ENCODE measurements around the gene KLHL17. TPM values are rescaled to one million over a fixed set of nuclear protein-coding genes. Genes with fewer than 3 reads are reported as not detected.

KLHL17 gene
- total and polyA plus RNA-seq, 9 of the 15 experiments (the other 6 are each of a cell fraction or from before 2014, with no cell fraction given), result 0.14 to 84.8 (median 13.0) TPM

DNA sequence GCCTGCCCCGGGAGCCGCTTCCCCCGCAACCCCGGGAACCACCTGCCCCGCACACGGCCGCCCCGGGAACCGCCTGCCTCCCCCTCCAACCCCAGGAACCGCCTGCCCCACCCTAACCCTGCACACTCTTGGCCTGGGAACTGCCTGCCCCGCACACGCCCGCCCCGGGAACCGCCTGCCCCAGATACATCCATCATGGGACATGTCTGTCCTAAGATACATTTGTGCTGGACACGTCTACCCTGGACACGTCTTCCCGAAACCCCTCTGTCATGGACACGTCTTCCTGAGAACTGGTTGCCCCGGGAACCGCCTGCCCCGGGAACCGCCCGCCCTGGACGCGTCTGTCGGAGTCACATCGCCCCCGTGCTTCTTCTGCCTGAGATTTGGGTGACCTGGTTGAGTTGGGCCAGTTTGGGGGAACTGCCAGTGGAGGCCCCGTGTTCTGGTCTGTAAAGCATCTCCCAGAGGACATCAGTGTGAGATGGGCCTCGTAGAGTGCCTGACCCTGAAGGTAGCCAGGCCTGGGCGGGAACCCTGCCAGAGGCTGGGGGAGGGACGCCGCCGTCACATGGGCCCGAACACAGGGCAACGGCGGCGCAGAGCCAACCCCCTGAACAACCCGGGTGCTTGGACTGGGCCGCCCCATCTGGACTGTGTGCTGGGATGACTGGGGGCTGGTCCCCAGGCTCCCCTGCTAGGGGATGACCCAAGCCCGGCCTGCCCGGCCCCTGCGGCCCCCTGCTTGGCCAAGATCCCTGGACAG lies 17.9 kb downstream of the KLHL17 start:
- no peak overlapping the region for H2AFZ ChIP-seq (ENCODE audit: low read depth, low read length)
- in situ Hi-C loops (cut with MboI), result no loop called here
- peaks cover 0 to 84% of the 10 kb centered on the region in 2 experiments; a peak in 3 of 5 replicates for H3K4me1 ChIP-seq (replicated peaks in 1 of 2; ENCODE audit: control insufficient read depth in 2 of 2, insufficient read depth in 2 of 2, low read length in 2 of 2)
- ChIA-PET POLR2A (no interaction called here), CTCF (ENCODE audit: low intra/inter-chr PET ratio) (no interaction called here)
- no peak overlapping the region; a peak in 1 of 4 replicates for H3K9ac ChIP-seq (ENCODE audit: insufficient read depth in 1 of 2, low read depth in 2 of 2, low read length in 2 of 2)
- H4K20me1 ChIP-seq (replicated peaks; ENCODE audit: control insufficient read depth, insufficient read depth, low read length), result peaks cover 13% of the 10 kb centered on the region
- H3K27ac ChIP-seq (ENCODE audit: extremely low read depth, low read depth, low read length), result no peak overlapping the region
- no peaks in the 10 kb centered on the region for H3K9me3 ChIP-seq (replicated peaks; ENCODE audit: control insufficient read depth, insufficient read depth, low read depth, low read length)
- intact Hi-C loops (cut with micrococcal nuclease), result no loop called here
- FAIRE-seq, result no peak
- ATAC-seq, result peak; percentile 39
- H3K4me3 ChIP-seq, result no peak overlapping the region
- H3K36me3 ChIP-seq (ENCODE audit: control insufficient read depth, insufficient read depth, low read length), result no peaks in the 10 kb centered on the region
- peaks cover 33 to 74% of the 10 kb centered on the region in 2 experiments; a peak in 4 of 5 replicates for H3K27me3 ChIP-seq (ENCODE audit: control insufficient read depth in 2 of 2, insufficient read depth in 2 of 2, low read length in 2 of 2)
- DNase-seq (ENCODE audit: extremely low read depth in 1 of 4, low spot score in 3 of 4), result peak; percentile 38 to 59 (median 54)
- H3K79me2 ChIP-seq (ENCODE audit: control insufficient read depth, insufficient read depth, low read length), result no peaks in the 10 kb centered on the region
- BruUV-seq (replicated peaks), result no TSS peak
- WGBS (ENCODE audit: insufficient coverage, low coverage, missing lambda C conversion rate), result 16% methylated on average over 42 of the region's 44 CpGs
- no peaks in the 10 kb centered on the region for H3K9me1 ChIP-seq (ENCODE audit: control insufficient read depth, insufficient read depth, low read length)
- no peak overlapping the region for H3K4me2 ChIP-seq (ENCODE audit: insufficient read depth, low read length)
- no peak for TF ChIP-seq LCOR (CRISPR knock-in tag; IDR thresholded peaks at IDR 0.05)
- TF ChIP-seq ZNF766 (CRISPR knock-in tag; conservative IDR thresholded peaks at IDR 0.05), result no peak
- TF ChIP-seq L3MBTL2 (IDR thresholded peaks at IDR 0.05), result 0 out of 2 replicates have a peak, but pooled peaks have one; percentile 39
- TF ChIP-seq ZNF311 (CRISPR knock-in tag; IDR thresholded peaks at IDR 0.05), result no peak
- no peak for TF ChIP-seq MBD2 (IDR thresholded peaks at IDR 0.05; ENCODE audit: borderline replicate concordance, low read depth)
- TF ChIP-seq, protein P1, sequence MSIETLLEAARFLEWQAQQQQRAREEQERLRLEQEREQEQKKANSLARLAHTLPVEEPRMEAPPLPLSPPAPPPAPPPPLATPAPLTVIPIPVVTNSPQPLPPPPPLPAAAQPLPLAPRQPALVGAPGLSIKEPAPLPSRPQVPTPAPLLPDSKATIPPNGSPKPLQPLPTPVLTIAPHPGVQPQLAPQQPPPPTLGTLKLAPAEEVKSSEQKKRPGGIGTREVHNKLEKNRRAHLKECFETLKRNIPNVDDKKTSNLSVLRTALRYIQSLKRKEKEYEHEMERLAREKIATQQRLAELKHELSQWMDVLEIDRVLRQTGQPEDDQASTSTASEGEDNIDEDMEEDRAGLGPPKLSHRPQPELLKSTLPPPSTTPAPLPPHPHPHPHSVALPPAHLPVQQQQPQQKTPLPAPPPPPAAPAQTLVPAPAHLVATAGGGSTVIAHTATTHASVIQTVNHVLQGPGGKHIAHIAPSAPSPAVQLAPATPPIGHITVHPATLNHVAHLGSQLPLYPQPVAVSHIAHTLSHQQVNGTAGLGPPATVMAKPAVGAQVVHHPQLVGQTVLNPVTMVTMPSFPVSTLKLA (conservative IDR thresholded peaks at IDR 0.05), result 0 out of 4 replicates have a peak, but pooled peaks of 1 of the 2 experiments have one; percentile 15
- TF ChIP-seq, protein P2, sequence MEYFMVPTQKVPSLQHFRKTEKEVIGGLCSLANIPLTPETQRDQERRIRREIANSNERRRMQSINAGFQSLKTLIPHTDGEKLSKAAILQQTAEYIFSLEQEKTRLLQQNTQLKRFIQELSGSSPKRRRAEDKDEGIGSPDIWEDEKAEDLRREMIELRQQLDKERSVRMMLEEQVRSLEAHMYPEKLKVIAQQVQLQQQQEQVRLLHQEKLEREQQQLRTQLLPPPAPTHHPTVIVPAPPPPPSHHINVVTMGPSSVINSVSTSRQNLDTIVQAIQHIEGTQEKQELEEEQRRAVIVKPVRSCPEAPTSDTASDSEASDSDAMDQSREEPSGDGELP (CRISPR knock-in tag; IDR thresholded peaks at IDR 0.05; ENCODE audit: borderline replicate concordance), result no peak
- no peak for TF ChIP-seq RAD21 (CRISPR knock-in tag; conservative IDR thresholded peaks at IDR 0.05 in 1 of 2, IDR thresholded peaks at IDR 0.05 in 1 of 2)
- no peak for TF ChIP-seq ZNF696 (CRISPR knock-in tag; conservative IDR thresholded peaks at IDR 0.05)
- TF ChIP-seq, protein P3, sequence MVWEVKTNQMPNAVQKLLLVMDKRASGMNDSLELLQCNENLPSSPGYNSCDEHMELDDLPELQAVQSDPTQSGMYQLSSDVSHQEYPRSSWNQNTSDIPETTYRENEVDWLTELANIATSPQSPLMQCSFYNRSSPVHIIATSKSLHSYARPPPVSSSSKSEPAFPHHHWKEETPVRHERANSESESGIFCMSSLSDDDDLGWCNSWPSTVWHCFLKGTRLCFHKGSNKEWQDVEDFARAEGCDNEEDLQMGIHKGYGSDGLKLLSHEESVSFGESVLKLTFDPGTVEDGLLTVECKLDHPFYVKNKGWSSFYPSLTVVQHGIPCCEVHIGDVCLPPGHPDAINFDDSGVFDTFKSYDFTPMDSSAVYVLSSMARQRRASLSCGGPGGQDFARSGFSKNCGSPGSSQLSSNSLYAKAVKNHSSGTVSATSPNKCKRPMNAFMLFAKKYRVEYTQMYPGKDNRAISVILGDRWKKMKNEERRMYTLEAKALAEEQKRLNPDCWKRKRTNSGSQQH (CRISPR knock-in tag; IDR thresholded peaks at IDR 0.05), result no peak
- no peak for TF ChIP-seq RFX7 (CRISPR knock-in tag; IDR thresholded peaks at IDR 0.05)
- TF ChIP-seq, protein P4, sequence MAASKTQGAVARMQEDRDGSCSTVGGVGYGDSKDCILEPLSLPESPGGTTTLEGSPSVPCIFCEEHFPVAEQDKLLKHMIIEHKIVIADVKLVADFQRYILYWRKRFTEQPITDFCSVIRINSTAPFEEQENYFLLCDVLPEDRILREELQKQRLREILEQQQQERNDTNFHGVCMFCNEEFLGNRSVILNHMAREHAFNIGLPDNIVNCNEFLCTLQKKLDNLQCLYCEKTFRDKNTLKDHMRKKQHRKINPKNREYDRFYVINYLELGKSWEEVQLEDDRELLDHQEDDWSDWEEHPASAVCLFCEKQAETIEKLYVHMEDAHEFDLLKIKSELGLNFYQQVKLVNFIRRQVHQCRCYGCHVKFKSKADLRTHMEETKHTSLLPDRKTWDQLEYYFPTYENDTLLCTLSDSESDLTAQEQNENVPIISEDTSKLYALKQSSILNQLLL (CRISPR knock-in tag; IDR thresholded peaks at IDR 0.05; ENCODE audit: borderline replicate concordance), result no peak
- TF ChIP-seq CBX2 (IDR thresholded peaks at IDR 0.05; ENCODE audit: insufficient read depth, low read length, poor library complexity, severe bottlenecking), result no peak
- no peak for TF ChIP-seq SRSF7 (optimal IDR thresholded peaks at IDR 0.05; ENCODE audit: low read depth, low read length)
- no peak for TF ChIP-seq SMAD4 (CRISPR knock-in tag; conservative IDR thresholded peaks at IDR 0.05)
- no peak for TF ChIP-seq HCFC1 (IDR thresholded peaks at IDR 0.05; ENCODE audit: low read depth, low read length)
- TF ChIP-seq C11orf30 (IDR thresholded peaks at IDR 0.05; ENCODE audit: low read depth), result no peak
